HG03571 (cell line): ENCODE data around the gene ATP1A4.

ENCODE experiments used
- ATAC-seq: cut with Tn5 transposase; IDR thresholded peaks from one replicate; pipeline ENCODE4 v1.9.1; 2021; ENCODE audit not compliant: unreplicated experiment

ATP1A4 gene

GRCh38 chr1:160143695-160144094 lies 7.7 kb upstream of the ATP1A4 start:
- ATAC-seq, result no peak

GRCh38 chr1:160144921-160145320 lies 6.5 kb upstream of the ATP1A4 start:
- no peak for ATAC-seq

GRCh38 chr1:160146107-160146506 lies 5.3 kb upstream of the ATP1A4 start:
- no peak for ATAC-seq

- no peak for ATAC-seq
These were observed 3.3 kb upstream of the ATP1A4 start for GRCh38 chr1:160148121-160148520.

- ATAC-seq, result no peak
These were observed 2.2 kb upstream of the ATP1A4 start for GRCh38 chr1:160149233-160149632.

- no peak for ATAC-seq
These were observed 1.7 kb upstream of the ATP1A4 start for GRCh38 chr1:160149716-160150115.

- no peak for ATAC-seq
These were observed 3.4 kb downstream of the ATP1A4 start for GRCh38 chr1:160154790-160155189.

- ATAC-seq, result no peak
These were observed 5.0 kb downstream of the ATP1A4 start for GRCh38 chr1:160156361-160156760.

GRCh38 chr1:160157174-160157573 lies 5.8 kb downstream of the ATP1A4 start:
- no peak for ATAC-seq

- no peak for ATAC-seq
These were observed 6.6 kb downstream of the ATP1A4 start for GRCh38 chr1:160158031-160158430.

GRCh38 chr1:160158534-160158933 lies 7.1 kb downstream of the ATP1A4 start:
- no peak for ATAC-seq

- no peak for ATAC-seq
These were observed 8.4 kb downstream of the ATP1A4 start for GRCh38 chr1:160159846-160160245.

GRCh38 chr1:160161965-160162705 lies 10.7 kb downstream of the ATP1A4 start:
- no peak for ATAC-seq

GRCh38 chr1:160162931-160163330 lies 11.5 kb downstream of the ATP1A4 start:
- ATAC-seq, result no peak

GRCh38 chr1:160163615-160164014 lies 12.2 kb downstream of the ATP1A4 start:
- ATAC-seq, result no peak

GRCh38 chr1:160164121-160164520 lies 12.7 kb downstream of the ATP1A4 start:
- no peak for ATAC-seq

- ATAC-seq, result no peak
These were observed 14.9 kb downstream of the ATP1A4 start for GRCh38 chr1:160166166-160166868.

- no peak for ATAC-seq
These were observed 15.7 kb downstream of the ATP1A4 start for GRCh38 chr1:160167056-160167455.

GRCh38 chr1:160167580-160167979 lies 16.2 kb downstream of the ATP1A4 start:
- no peak for ATAC-seq

- no peak for ATAC-seq
These were observed 16.6 kb downstream of the ATP1A4 start for GRCh38 chr1:160168016-160168415.

- no peak for ATAC-seq
These were observed 17.4 kb downstream of the ATP1A4 start for GRCh38 chr1:160168609-160169369.
